HepG2 (cell line): ENCODE data around the gene ELP2. TPM values are rescaled to one million over a fixed set of nuclear protein-coding genes. Genes with fewer than 3 reads are reported as not detected.

Experiments used
- FOXK1 ChIP-seq: sonication (generic); formaldehyde crosslinking; IDR thresholded peaks from 2 replicates; pipeline ENCODE4 v1.4.0; 2020; ENCODE audit warnings: low read depth, missing genetic modification reagents, borderline replicate concordance
- NFKB2 ChIP-seq: sonication (generic); formaldehyde crosslinking; IDR thresholded peaks from 2 replicates; pipeline ENCODE4 v1.4.0; 2020; ENCODE audit warnings: missing genetic modification reagents, borderline replicate concordance
- PHF8 ChIP-seq: sonication (generic); formaldehyde crosslinking; IDR thresholded peaks from 2 replicates; pipeline ENCODE4 v1.5.0; 2020; ENCODE audit warnings: missing genetic modification reagents
- RERE ChIP-seq: IDR thresholded peaks from 2 replicates; pipeline ENCODE4 v1.6.1; 2016; ENCODE audit warnings: low read depth, missing genetic modification reagents, missing compliant biosample characterization
- SMAD1 ChIP-seq: sonication (generic); formaldehyde crosslinking; IDR thresholded peaks from 2 replicates; pipeline ENCODE4 v1.4.0; 2020; ENCODE audit warnings: missing genetic modification reagents, low read depth, mild to moderate bottlenecking, borderline replicate concordance
- SP1 ChIP-seq, 2 experiments: fragments of 450-650 bp in 1 of 2; sonication (generic) in 1 of 2; formaldehyde crosslinking in 1 of 2; IDR thresholded peaks; 2 replicates each; pipeline versions ENCODE4 v1.4.0 to v1.6.1; 2016 to 2020; ENCODE audit warnings: missing genetic modification reagents in 1 of 2
- TBP ChIP-seq: sonication (generic); formaldehyde crosslinking; IDR thresholded peaks from 2 replicates; pipeline ENCODE4 v1.5.0; 2020; ENCODE audit warnings: missing genetic modification reagents
- TCF7L2 ChIP-seq: IDR thresholded peaks from 2 replicates; pipeline ENCODE4 v1.6.1; 2011; ENCODE audit warnings: mild to moderate bottlenecking, low read depth, low read length, moderate library complexity
- TFDP2 ChIP-seq: sonication (generic); formaldehyde crosslinking; IDR thresholded peaks from 2 replicates; pipeline ENCODE4 v1.4.0; 2020; ENCODE audit warnings: missing genetic modification reagents
- THAP7 ChIP-seq: sonication (generic); formaldehyde crosslinking; IDR thresholded peaks from 2 replicates; pipeline ENCODE4 v1.8.1; 2023; ENCODE audit warnings: mild to moderate bottlenecking, missing genetic modification reagents
- TRIM22 ChIP-seq: fragments of 450-650 bp; IDR thresholded peaks from 2 replicates; pipeline ENCODE4 v1.6.1; 2017
- U2AF2 ChIP-seq: fragments of 200-400 bp; formaldehyde crosslinking; IDR thresholded peaks from 2 replicates; pipeline ENCODE4 v1.6.1; 2017; ENCODE audit warnings: low read depth, mild to moderate bottlenecking, low read length
- ZFP37 ChIP-seq: sonication (generic); formaldehyde crosslinking; IDR thresholded peaks from 2 replicates; pipeline ENCODE4 v1.4.0; 2020; ENCODE audit warnings: missing genetic modification reagents, borderline replicate concordance
- ZNF260 ChIP-seq: sonication (generic); formaldehyde crosslinking; IDR thresholded peaks from 2 replicates; pipeline ENCODE4 v1.4.0; 2020; ENCODE audit warnings: missing genetic modification reagents, low read depth, mild to moderate bottlenecking, borderline replicate concordance
- ZNF329 ChIP-seq: sonication (generic); formaldehyde crosslinking; IDR thresholded peaks from 2 replicates; pipeline ENCODE4 v1.9.0; 2021; ENCODE audit warnings: low read depth, mild to moderate bottlenecking, missing genetic modification reagents
- ZNF460 ChIP-seq: sonication (generic); formaldehyde crosslinking; IDR thresholded peaks from 2 replicates; pipeline ENCODE4 v1.5.1; 2020; ENCODE audit warnings: missing genetic modification reagents, mild to moderate bottlenecking, borderline replicate concordance
- ZNF724P ChIP-seq: sonication (generic); formaldehyde crosslinking; IDR thresholded peaks from 2 replicates; pipeline ENCODE4 v1.8.0; 2022; ENCODE audit warnings: missing genetic modification reagents, borderline replicate concordance
- ZNF766 ChIP-seq: sonication (generic); formaldehyde crosslinking; IDR thresholded peaks from 2 replicates; pipeline ENCODE4 v1.5.0; 2020; ENCODE audit warnings: missing genetic modification reagents, borderline replicate concordance
- ZNF816 ChIP-seq: sonication (generic); formaldehyde crosslinking; IDR thresholded peaks from 2 replicates; pipeline ENCODE4 v1.8.0; 2022; ENCODE audit warnings: missing genetic modification reagents, mild to moderate bottlenecking, borderline replicate concordance
- ZNF879 ChIP-seq: sonication (generic); formaldehyde crosslinking; IDR thresholded peaks from 2 replicates; pipeline ENCODE4 v1.8.1; 2023; ENCODE audit warnings: missing genetic modification reagents
- ZSCAN21 ChIP-seq: sonication (generic); formaldehyde crosslinking; IDR thresholded peaks from 2 replicates; pipeline ENCODE4 v1.8.0; 2022; ENCODE audit warnings: mild to moderate bottlenecking, missing genetic modification reagents, moderate library complexity, borderline replicate concordance
- polyA plus RNA-seq, 8 experiments: library from polyadenylated mRNA; depleted of rRNA in 3 of 8; stranded (reverse) in 7 of 8; unstranded in 1 of 8; fragments of >200 nt; fragmentation: Illumina TruSeq in 4 of 8; extraction: Trizol in 4 of 8; gene quantifications; 2 replicates each; pipeline versions ENCODE4 v1.2.1 to v1.2.3, GENCODE V29; 2011 to 2016; ENCODE audit warnings: low read depth in 4 of 8, missing spikeins in 1 of 8, mixed read lengths in 1 of 8; ENCODE audit not compliant: insufficient read depth in 1 of 8
- total RNA-seq, 5 experiments: library from RNA; depleted of rRNA; stranded (reverse); fragments of >200 nt; fragmentation: Illumina TruSeq; extraction: Trizol; gene quantifications; 2 replicates each; pipeline ENCODE4 v1.2.3, GENCODE V29; 2016; ENCODE audit warnings: low read depth in 1 of 5

ELP2 gene
- total and polyA plus RNA-seq, 2 of the 13 experiments (the other 11 are each of a cell fraction or from before 2014, with no cell fraction given), result 98.7 to 100 TPM

GRCh38 chr18:36129300-36130038 lies at the start of gene ELP2, which contains the start of gene SLC39A6 (continued):
- no peak for TF ChIP-seq TRIM22
- 0 out of 2 replicates have a peak, but pooled peaks have one; percentile 32 for TF ChIP-seq ZNF460 (CRISPR knock-in tag)
- 0 out of 2 replicates have a peak, but pooled peaks have one; percentile 40 for TF ChIP-seq ZNF879 (CRISPR knock-in tag)
- no peak for TF ChIP-seq RERE (CRISPR knock-in tag)
- TF ChIP-seq TCF7L2, result no peak
- no peak for TF ChIP-seq TBP
- peak; percentile 72; the same call in 1 of the 2 replicates for TF ChIP-seq SMAD1 (CRISPR knock-in tag)
- TF ChIP-seq PHF8 (CRISPR knock-in tag), result peak; percentile 97
- TF ChIP-seq ZNF329 (CRISPR knock-in tag), result no peak; the same call in 1 of the 2 replicates
- peak; percentile 48; the same call in 1 of the 2 replicates for TF ChIP-seq FOXK1 (CRISPR knock-in tag)
- TF ChIP-seq TFDP2 (CRISPR knock-in tag), result peak; percentile 85
- no peak for TF ChIP-seq ZNF766 (CRISPR knock-in tag)
- peak; percentile 24; the same call in 1 of the 2 replicates for TF ChIP-seq ZFP37 (CRISPR knock-in tag)
- TF ChIP-seq THAP7 (CRISPR knock-in tag), result peak; percentile 73; the same call in 1 of the 2 replicates
- no peak for TF ChIP-seq U2AF2
- TF ChIP-seq ZNF816 (CRISPR knock-in tag), result no peak; the same call in 1 of the 2 replicates
- TF ChIP-seq ZSCAN21, result no peak
- TF ChIP-seq NFKB2, result peak; percentile 89
- TF ChIP-seq SP1 (IDR thresholded peaks at IDR 0.05), result no peak
- TF ChIP-seq SP1 (CRISPR knock-in tag; IDR thresholded peaks at IDR 0.05), result peak; percentile 91
- no peak for TF ChIP-seq ZNF724P (CRISPR knock-in tag)
- TF ChIP-seq ZNF260, result no peak
